ENCODE measurements around the gene IL6ST. TPM values are rescaled to one million over a fixed set of nuclear protein-coding genes. Genes with fewer than 3 reads are reported as not detected.

Gene IL6ST
- total and polyA plus RNA-seq, 4 donors: 51.3 to 438 (median 109) TPM

- Histone ChIP-seq H3K36me3 (ENCODE audit: control insufficient read depth in 4 of 4, insufficient read depth in 3 of 4, low read depth in 1 of 4, low read length in 3 of 4) (no peaks in the 10 kb centered on the region), H3K9ac (ENCODE audit: low read depth in 1 of 2, low read length in 2 of 2) (no peak overlapping the region), H3K27me3 (ENCODE audit: control insufficient read depth in 4 of 4, insufficient read depth in 4 of 4, low read length in 3 of 4) (no peaks in the 10 kb centered on the region), H3K4me1 (ENCODE audit: control insufficient read depth in 4 of 4, insufficient read depth in 4 of 4, low read length in 3 of 4) (peaks cover 0 to 7% (median 2%) of the 10 kb centered on the region in 4 donors), H3K4me3 (ENCODE audit: low read depth in 1 of 3, low read length in 3 of 3) (peak overlapping the region in 1 of 3 donors; percentile 23), H3K27ac (ENCODE audit: low read depth in 1 of 2, low read length in 2 of 2) (peak overlapping the region in 1 of 2 donors; percentile 12), H3K9me3 (ENCODE audit: control insufficient read depth in 4 of 4, low read length in 3 of 4) (no peaks in the 10 kb centered on the region)
- TF ChIP-seq SP1 (IDR thresholded peaks at IDR 0.05) (peak; percentile 80), HNF4G (IDR thresholded peaks at IDR 0.05) (peak; percentile 87), GABPA (IDR thresholded peaks at IDR 0.05 in 1 of 2, conservative IDR thresholded peaks at IDR 0.05 in 1 of 2) (no peak), HNF4A (conservative IDR thresholded peaks at IDR 0.05) (peak; percentile 93 to 95), TAF1 (conservative IDR thresholded peaks at IDR 0.05) (no peak), JUND (IDR thresholded peaks at IDR 0.05) (peak; percentile 97 to 99), REST (IDR thresholded peaks at IDR 0.05) (peak; percentile 56), YY1 (IDR thresholded peaks at IDR 0.05) (peak; percentile 83), ATF3 (IDR thresholded peaks at IDR 0.05) (peak; percentile 96), CTCF (IDR thresholded peaks at IDR 0.05; ENCODE audit: low read depth, low read length, missing input control) (no peak), RAD21 (IDR thresholded peaks at IDR 0.05) (peak; percentile 43 to 46), MAX (IDR thresholded peaks at IDR 0.05) (peak; percentile 44), EGR1 (IDR thresholded peaks at IDR 0.05; ENCODE audit: low read depth in 2 of 2) (peak in 1 of 2 donors; percentile 91), NR2F2 (IDR thresholded peaks at IDR 0.05) (no peak), FOXA2 (IDR thresholded peaks at IDR 0.05) (peak; percentile 67), FOXA1 (IDR thresholded peaks at IDR 0.05) (no peak), ZBTB33 (IDR thresholded peaks at IDR 0.05) (peak; percentile 35), RXRA (IDR thresholded peaks at IDR 0.05) (peak; percentile 73)
- DNase-seq (ENCODE audit: low spot score): no peak
- WGBS: 36% methylated on average over 2 of the region's 2 CpGs
These were observed 8.4 kb upstream of the IL6ST start for GRCh38 chr5:56003179-56003578.

Measured in liver (tissue), 9 donors.